Caco-2 (cell line): ENCODE results near the gene BTN1A1. TPM values are rescaled to one million over a fixed set of nuclear protein-coding genes. Genes with fewer than 3 reads are reported as not detected.

Source experiments
- BruUV-seq: library from RNA; stranded (reverse); fragments of 400-500 nt; replicated peaks from 2 replicates; lab custom pipeline; 2021; lab: Mats Ljungman, UMichigan
- CTCF ChIA-PET: fragments of 300-600 bp; sonication (Branson Sonifier 250); formaldehyde crosslinking; loops from one replicate; lab custom pipeline; 2022; ENCODE audit warnings: antibody characterized with exemption; lab: Charles Lee
- POLR2A ChIA-PET: fragments of 300-600 bp; sonication (Branson Sonifier 250); formaldehyde crosslinking; loops from one replicate; lab custom pipeline; 2022; ENCODE audit warnings: antibody characterized with exemption; lab: Charles Lee
- DNase-seq, 2 experiments: peaks; one replicate each; pipeline versions ENCODE4 v3.0.0 to v3.0.0-alpha.2; 2020 to 2022
- H3K27me3 ChIP-seq: replicated peaks from 2 replicates; pipeline ENCODE4 v1.6.0; 2011; ENCODE audit warnings: low read length; ENCODE audit not compliant: control insufficient read depth, insufficient read depth
- H3K36me3 ChIP-seq: 2 replicates; pipeline ENCODE4 v1.5.1; 2011; ENCODE audit warnings: low read length; ENCODE audit not compliant: control insufficient read depth, insufficient read depth
- H3K4me1 ChIP-seq: fragments of 250-450 bp; sonication (Bioruptor Pico); 2 replicates; pipeline ENCODE4 v1.5.1; 2020; ENCODE audit warnings: mild to moderate bottlenecking
- H3K4me3 ChIP-seq: 2 replicates; pipeline ENCODE4 v1.5.1; 2011; ENCODE audit warnings: low read depth, mild to moderate bottlenecking, control low read depth, low read length
- H3K9me3 ChIP-seq: fragments of 250-450 bp; sonication (Bioruptor Pico); 2 replicates; pipeline ENCODE4 v1.5.1; 2020; ENCODE audit warnings: mild to moderate bottlenecking, moderate library complexity
- H3K27ac Mint-ChIP-seq: one replicate; pipeline ENCODE4 v1.8.0; 2022; ENCODE audit warnings: mixed read lengths; ENCODE audit not compliant: unreplicated experiment
- H3K27me3 Mint-ChIP-seq: one replicate; pipeline ENCODE4 v1.8.0; 2022; ENCODE audit warnings: mixed read lengths; ENCODE audit not compliant: insufficient read depth, unreplicated experiment
- H3K36me3 Mint-ChIP-seq: one replicate; pipeline ENCODE4 v1.8.0; 2022; ENCODE audit warnings: mild to moderate bottlenecking, mixed read lengths; ENCODE audit not compliant: insufficient read depth, unreplicated experiment
- H3K4me1 Mint-ChIP-seq: one replicate; pipeline ENCODE4 v1.8.0; 2022; ENCODE audit warnings: low read depth, mixed read lengths; ENCODE audit not compliant: unreplicated experiment
- H3K4me3 Mint-ChIP-seq: one replicate; pipeline ENCODE4 v1.8.0; 2022; ENCODE audit warnings: mild to moderate bottlenecking, moderate library complexity, mixed read lengths; ENCODE audit not compliant: unreplicated experiment
- H3K9me3 Mint-ChIP-seq: one replicate; pipeline ENCODE4 v1.8.0; 2022; ENCODE audit warnings: mixed read lengths; ENCODE audit not compliant: unreplicated experiment
- CTCF ChIP-seq, 2 experiments: fragments of 200-600 bp in 1 of 2; IDR thresholded peaks; 1 replicate in 1 of 2; 2 replicates in 1 of 2; pipeline versions ENCODE4 v1.5.1 to v1.8.0; 2011 to 2022; ENCODE audit warnings: antibody characterized with exemption in 1 of 2, control low read depth in 1 of 2, inconsistent platforms in 1 of 2, low read depth in 1 of 2, low read length in 1 of 2, mild to moderate bottlenecking in 1 of 2, moderate library complexity in 1 of 2; ENCODE audit not compliant: insufficient read depth in 1 of 2, severe bottlenecking in 1 of 2, unreplicated experiment in 1 of 2
- intact Hi-C: fragments of 100-400 bp; cut with micrococcal nuclease; formaldehyde crosslinking; loops from one replicate; pipeline ENCODE4 v1.10.0; 2022; ENCODE audit not compliant: unreplicated experiment
- total RNA-seq: library from RNA; stranded (reverse); gene quantifications from 2 replicates; pipeline ENCODE4 v1.2.3, GENCODE V29; 2022

Gene BTN1A1
- total RNA-seq, 1 experiment from 2014 or later, result 7.3 TPM

- no peak overlapping the region for H3K4me3 ChIP-seq
- TSS peak; percentile 99 for BruUV-seq
- POLR2A ChIA-PET, result interaction anchor here (0.6 to 0.8 kb wide), 2 partner anchors 452 to 577 kb away, joined by 3 read pairs; no protein-coding TSS in a partner anchor
- Mint-ChIP-seq H3K27ac (peak overlapping the region; percentile 78), H3K9me3 (no peaks in the 10 kb centered on the region), H3K4me3 (peak overlapping the region; percentile 54), H3K4me1 (peaks cover 8% of the 10 kb centered on the region), H3K27me3 (no peaks in the 10 kb centered on the region), H3K36me3 (peaks cover 12% of the 10 kb centered on the region)
- CTCF ChIA-PET, result interaction anchor here (0.6 to 1.0 kb wide), 4 partner anchors 8 to 215 kb away, joined by 3 to 5 read pairs (median 4); no protein-coding TSS in a partner anchor
- no peak for TF ChIP-seq CTCF (IDR thresholded peaks at IDR 0.05; ENCODE audit: insufficient read depth in 1 of 2, low read depth in 1 of 2, low read length in 1 of 2, severe bottlenecking in 1 of 2, unreplicated experiment in 1 of 2)
- intact Hi-C loops, result no loop called here
- H3K4me1 ChIP-seq, result no peaks in the 10 kb centered on the region; the same call in 1 of the 2 replicates
- DNase-seq, result peak; percentile 64 to 70
- H3K9me3 ChIP-seq, result no peaks in the 10 kb centered on the region
- no peaks in the 10 kb centered on the region for H3K27me3 ChIP-seq
- H3K36me3 ChIP-seq, result no peaks in the 10 kb centered on the region
Measured at GRCh38 chr6:26556263-26557070, 56.4 kb downstream of the BTN1A1 start.

Other genes starting within 250 kb of the BTN1A1 start
- gene BTN3A2, start 135.1 kb upstream of the BTN1A1 start, total RNA-seq, result 2.4 and 2.5 TPM in 2 replicates
- 7.1 and 9.8 TPM in 2 replicates for gene BTN2A2, start 117.2 kb upstream of the BTN1A1 start, total RNA-seq
- 2.0 and 2.6 TPM in 2 replicates for gene BTN3A1, start 98.0 kb upstream of the BTN1A1 start, total RNA-seq
- 0.32 and 0.98 TPM in 2 replicates for gene BTN3A3, start 59.8 kb upstream of the BTN1A1 start, total RNA-seq
- 13.9 and 15.0 TPM in 2 replicates for gene BTN2A1, start 42.3 kb upstream of the BTN1A1 start, total RNA-seq
- 29.6 and 30.8 TPM in 2 replicates for gene HMGN4, start 38.1 kb downstream of the BTN1A1 start, total RNA-seq
- 15.1 and 17.0 TPM in 2 replicates for gene ABT1, start 96.7 kb downstream of the BTN1A1 start, total RNA-seq
- 22.5 and 26.1 TPM in 2 replicates for gene ZNF322, start 159.4 kb downstream of the BTN1A1 start, total RNA-seq